Measurements from ENCODE around the gene CRIP1.

The CRIP1 gene

DNA sequence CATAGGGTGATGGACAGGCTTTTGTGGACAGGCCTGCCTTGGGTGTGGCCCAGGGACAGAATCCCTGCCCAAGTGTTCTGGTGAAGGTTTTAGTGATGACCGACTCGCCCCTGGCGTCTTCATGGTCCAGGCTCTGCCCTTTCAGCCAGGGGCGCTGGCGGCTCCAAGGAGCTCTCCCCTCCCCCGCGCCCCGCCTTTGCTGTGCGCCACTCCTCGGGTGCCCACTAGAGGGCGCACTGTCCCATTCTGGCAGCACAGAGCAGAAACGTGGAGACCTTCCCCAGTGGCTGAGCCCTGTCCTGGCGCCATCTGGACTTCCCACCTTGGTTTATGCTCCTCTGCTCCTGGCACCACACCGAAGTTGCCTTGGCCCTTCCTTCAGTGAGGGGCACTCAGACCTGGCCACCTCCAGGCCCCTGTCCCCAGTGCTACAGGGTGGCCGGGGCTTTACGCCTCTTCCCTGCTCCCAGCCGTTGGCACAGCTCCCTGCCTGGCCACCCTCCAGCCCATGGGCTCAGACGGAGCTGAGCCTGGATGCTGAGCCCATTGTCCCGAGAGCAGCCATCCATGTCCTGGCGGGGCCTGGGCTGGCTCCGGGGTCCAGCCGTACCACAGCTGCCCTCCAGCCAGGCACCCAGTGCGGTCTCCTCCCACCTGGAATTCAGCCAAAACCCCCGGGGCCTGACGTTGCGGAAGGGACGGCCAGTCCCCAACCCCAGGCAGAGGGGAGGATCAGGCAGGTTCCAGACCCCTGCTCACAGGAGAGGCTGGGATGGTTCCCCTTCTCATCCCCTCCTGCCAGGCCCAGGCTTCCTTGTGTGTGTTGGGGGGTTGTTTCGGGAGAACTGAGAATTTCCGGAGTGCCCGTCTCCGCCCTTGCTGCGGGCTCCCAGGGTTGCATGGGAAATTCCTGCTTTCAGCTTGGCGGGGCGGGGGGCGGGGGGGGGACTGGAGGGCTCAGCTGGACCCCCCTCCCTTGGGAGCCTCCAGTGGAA lies 5.6 kb upstream of the CRIP1 start:
- peak; percentile 80 to 84 for DNase-seq (ENCODE audit: low read depth in 2 of 2)

DNA sequence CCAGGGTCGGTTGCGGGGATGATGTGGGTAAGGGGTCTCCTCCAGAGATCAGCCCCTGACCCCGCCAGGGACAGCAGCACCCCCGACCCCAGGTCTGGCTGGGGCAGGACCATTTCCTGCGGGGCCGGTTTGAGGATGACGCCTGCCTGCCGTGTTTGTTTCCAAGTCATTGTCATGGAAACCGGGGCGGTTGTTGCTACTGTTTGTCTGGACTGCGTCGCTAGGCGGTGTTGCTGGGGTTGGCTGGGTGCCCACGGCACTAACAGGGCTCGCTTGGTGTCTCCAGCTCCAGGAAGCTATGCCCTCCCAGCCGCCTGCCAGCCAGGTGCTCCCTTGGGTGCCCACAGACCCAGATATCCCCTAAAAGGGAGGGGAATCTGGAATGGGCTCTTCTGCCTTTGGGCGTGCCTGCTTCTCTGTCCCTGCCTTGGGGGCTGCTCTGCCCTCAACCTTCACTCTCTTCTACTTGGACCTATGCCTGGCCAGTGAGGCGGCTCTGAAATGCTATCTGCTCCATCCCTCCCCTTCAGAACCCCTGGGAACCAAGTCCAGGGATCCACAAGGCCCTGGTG lies 4.7 kb upstream of the CRIP1 start:
- peak; percentile 88 for DNase-seq (ENCODE audit: low read depth in 2 of 2)

DNA sequence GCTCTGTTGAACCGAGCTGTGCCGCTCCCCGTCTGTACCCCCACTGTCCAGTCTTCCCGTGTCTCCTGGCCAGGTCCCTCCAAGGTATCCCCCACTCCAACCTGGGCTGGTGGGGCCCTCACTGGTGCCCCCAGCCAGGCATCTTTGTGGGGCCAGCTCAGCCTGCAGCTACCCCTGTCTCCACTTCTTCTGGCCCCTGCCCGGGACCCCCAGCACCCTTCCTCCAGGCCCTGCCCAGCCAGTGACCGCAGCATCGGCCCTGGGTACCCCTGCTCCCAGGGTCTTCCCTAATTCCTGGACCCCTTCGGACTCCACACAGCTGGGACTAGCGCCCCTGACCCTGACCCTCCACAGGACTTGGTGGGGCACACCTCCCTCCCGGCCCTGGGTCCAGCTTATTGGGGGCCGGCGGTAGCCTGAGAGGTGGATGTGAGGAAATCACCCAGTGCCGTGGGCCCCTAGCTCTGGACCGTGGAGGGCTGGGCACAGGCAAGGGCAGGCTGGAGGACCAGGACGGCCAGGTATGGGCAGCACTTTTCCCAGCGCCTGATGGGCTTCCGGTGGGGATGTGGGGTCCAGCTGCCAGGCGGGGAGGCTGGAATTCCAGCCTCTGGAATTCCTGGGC lies 4.1 kb upstream of the CRIP1 start:
- no peak for DNase-seq (ENCODE audit: low read depth in 2 of 2)

DNA sequence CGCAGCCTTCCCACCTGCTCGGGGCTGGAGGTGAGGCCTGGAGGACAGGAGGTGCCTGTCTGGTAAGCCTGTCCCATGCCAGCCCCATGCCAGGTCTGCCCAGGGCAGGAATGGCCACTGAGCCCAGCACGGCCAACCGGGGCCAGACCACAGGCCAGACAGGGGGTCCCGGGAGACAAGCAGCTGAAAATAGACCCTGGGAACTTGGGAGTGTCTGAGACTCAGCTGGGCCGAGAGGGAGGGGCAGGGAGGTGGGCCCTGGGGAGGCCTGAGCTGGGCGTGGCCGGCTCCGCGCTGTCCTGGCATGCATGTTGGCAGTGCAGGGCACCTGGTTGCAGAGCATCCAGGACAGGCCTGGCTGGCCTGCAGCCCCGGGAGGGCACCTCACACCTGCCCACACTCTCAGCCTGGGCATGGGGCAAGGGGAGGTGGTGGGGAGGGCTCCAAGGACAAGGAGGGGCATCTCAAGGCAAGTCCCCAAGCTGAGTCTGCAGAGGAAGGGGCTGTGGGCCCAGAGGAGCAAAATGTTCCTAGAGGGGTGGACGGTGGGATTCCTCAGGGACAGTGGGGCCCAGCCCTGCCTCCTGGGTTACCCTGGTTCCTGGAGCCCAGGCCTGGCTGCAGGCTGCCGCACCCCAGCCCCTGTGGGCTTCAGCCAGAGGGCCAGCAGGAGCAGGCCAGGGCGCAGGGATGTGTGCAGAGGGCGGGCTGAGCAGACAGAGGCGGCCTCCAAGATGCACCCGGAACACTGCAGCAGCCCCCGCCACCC lies 3.2 kb upstream of the CRIP1 start:
- no peak for DNase-seq (ENCODE audit: low read depth in 2 of 2)

DNA sequence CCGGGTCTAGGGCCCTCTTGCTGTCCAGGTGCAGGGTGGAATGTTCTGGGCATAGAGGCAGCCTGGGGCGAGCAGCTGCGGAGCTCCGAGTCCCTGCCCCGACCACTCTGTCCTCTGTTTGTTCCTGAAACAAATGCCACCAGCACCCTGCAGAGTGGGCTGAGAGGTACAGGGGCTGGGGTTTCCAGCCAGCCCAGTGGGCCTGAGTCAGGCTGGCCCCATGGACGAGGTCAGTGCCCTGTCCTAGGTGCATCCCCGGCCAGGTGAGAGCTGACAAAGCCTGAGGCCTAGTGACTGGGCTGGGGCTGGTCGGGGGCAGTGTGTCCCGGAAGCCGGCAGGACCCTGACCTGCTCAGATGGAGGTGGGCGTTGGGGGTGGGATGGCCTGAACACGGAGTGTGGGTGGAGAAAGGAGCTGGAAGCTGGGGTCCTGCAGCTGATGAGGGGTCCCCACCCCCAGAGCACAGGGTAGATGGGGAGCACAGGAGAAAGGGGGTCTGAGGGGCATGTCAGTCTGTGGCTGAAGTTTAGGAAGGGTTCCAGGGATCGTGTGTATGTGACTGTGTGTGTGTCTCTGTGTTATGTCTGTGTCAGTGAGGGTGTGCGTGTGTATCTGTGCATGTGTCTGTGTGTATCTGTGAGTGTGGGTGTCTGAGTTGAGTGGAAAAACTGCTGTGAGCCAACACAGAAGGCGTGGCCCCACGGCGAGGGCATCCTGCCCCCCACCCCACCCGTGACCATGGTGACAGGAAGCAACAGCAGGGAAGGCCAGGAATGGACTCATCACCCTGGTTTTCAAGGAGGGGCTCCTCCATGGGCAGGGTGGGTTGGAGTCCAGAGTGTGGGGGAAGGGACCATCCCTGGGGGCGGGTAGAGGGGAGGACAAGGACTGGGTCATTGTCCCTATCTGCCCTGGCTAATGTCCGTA lies 2.4 kb upstream of the CRIP1 start:
- DNase-seq (ENCODE audit: low read depth in 2 of 2): no peak

DNA sequence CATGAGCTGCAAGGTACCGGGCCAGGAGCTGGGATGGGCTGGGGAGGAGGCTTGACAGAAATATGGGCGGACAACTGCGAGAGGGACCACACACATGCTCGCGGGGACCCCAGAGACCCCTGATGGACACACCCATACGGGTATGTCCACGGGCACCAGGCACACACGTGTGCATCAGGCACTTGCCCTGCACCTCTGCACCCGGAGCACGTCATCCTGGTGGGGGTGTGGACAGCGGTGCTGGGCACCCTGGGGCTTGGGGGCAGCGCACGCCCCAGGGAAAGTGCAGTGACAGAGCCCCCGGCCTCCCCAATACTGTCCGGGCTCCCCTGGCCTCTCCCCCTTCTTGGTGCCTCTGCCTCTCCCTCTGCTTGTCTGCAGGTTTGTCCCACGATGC lies 1.7 kb upstream of the CRIP1 start:
- no peak for DNase-seq (ENCODE audit: low read depth in 2 of 2)

DNA sequence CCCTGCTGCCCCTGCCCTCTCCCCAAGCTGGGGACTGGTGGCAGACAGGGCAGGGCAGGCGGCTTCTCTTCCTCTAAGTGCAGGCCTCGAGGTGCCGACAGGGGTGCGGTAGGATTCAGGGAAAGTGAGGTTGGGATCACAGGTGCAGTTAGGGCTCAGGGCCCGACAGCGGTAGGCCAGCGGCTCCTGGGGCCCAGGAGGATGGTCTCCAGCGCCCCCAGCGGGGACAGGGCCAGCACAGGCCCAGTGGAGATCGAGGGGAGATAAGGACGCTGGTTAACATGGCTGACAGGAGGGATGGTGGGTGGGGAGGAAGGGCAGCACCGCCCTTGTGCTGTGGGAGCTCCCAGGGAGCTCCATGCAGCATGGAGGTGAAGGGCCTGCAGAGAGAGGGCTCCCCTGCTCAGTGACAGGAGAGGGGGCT lies 935 bp upstream of the CRIP1 start:
- no peak for DNase-seq (ENCODE audit: low read depth in 2 of 2)

DNA sequence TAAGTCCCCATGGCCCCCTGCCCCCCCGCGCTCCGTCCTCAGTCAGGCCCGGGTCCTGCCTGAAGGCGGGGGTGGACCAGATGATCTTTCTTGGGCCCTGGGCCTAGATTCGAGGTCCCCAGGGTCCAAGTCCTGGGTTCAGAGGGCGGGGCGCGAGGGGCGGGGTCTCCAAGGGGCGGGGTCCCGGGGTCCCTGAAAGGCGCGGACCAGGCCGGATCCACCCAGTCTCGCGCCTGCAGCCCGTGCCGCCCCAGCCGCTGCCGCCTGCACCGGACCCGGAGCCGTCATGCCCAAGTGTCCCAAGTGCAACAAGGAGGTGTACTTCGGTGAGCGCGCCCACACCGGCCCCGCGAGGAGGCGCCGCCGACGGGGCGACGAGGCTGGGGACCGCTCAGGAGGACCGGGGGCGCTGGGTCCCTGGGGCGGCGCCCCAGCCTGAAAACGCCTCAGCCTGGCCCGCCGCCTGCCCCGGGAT lies 325 bp downstream of the CRIP1 start:
- peak in 1 of 2 donors; percentile 17 for DNase-seq (ENCODE audit: low read depth in 2 of 2)

DNA sequence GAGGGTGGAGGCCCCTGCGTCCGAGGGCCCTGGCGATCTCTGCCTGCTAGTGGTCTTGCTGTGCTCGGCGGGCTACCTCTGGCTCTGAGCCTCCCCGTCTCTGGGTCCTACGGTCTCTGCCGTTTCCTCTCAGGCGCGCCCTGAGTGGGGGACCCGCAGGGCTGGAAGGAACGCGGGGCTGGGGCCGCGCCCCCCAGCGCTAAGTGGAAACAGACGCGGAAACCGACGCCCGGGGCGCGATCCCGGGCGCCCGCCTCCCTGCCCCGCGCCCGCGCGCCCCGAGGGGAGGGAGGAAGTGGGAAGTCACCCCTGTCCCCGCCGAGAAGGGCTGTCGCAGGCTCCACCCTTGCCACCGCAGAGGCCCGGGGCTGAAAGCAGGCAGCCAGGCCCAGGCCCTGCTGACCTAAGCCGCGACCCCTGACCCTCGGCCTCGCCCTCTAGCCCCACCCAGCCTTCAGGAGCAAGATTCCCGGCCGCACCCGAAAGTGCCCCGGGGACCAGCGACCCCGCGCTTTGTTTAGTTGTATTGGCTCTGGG lies 831 bp downstream of the CRIP1 start:
- peak in 1 of 2 donors; percentile 43 for DNase-seq (ENCODE audit: low read depth in 2 of 2)

DNA sequence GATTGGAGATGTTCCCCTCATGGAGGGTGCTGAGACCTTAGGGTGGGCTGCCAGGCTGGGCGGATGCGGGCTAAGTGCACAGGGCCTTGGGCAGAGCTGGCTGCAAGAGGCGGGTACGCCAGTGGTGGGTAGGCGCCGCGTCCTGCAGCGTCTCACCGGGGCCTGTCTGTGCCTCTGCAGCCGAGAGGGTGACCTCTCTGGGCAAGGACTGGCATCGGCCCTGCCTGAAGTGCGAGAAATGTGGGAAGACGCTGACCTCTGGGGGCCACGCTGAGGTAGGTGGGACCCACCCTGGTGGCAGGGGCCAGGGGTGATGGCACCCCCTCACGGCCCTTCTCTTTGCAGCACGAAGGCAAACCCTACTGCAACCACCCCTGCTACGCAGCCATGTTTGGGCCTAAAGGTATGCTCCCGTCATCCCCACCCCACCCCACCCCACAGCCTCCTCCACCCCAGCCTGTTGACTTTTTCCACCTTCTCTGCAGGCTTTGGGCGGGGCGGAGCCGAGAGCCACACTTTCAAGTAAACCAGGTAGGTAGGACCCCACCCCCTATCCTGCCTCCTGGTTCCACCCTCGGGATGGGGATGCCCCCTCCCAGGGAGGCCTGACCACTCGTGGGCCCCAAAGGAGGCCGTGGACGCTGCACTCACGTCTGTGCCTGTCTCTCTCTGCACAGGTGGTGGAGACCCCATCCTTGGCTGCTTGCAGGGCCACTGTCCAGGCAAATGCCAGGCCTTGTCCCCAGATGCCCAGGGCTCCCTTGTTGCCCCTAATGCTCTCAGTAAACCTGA lies 1.5 kb downstream of the CRIP1 start:
- no peak for DNase-seq (ENCODE audit: low read depth in 2 of 2)

DNA sequence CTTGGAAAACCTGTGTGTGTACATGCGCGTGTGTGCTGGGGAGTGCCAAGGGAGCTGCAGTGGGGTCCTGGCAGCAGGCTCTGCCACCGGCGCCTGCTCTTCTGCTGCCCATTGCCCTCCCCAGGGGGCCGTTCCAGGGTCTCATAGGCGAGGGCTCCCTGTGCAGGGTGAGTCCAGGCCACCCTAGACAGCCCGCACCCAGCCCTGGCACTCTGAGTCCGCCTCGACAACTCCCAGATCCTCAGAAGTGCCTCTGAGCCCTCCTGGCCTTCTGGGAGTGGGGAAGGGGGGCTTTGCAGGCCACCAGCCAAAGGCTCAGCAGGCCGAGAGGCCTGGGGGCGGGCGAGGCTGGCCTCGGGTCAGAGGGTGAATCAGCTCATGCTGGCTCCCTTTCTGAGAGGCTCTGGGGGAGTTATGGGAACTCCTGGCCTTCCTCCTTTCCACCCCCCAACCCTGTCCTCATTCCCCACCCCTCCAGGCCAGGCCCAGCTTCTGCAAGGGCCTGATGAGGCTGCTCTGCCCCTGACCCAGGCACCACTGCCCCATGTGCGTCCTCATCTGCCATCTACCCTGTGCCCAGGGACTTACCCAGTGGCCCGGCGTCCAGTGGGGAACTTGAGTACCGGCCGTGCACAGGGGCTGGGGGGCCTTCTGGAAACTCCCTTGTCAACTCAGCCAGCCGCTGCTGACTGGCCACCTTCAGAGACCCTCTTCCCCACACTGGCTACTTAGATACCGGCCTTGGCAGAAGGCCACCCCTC lies 2.3 kb downstream of the CRIP1 start:
- no peak for DNase-seq (ENCODE audit: low read depth in 2 of 2)

DNA sequence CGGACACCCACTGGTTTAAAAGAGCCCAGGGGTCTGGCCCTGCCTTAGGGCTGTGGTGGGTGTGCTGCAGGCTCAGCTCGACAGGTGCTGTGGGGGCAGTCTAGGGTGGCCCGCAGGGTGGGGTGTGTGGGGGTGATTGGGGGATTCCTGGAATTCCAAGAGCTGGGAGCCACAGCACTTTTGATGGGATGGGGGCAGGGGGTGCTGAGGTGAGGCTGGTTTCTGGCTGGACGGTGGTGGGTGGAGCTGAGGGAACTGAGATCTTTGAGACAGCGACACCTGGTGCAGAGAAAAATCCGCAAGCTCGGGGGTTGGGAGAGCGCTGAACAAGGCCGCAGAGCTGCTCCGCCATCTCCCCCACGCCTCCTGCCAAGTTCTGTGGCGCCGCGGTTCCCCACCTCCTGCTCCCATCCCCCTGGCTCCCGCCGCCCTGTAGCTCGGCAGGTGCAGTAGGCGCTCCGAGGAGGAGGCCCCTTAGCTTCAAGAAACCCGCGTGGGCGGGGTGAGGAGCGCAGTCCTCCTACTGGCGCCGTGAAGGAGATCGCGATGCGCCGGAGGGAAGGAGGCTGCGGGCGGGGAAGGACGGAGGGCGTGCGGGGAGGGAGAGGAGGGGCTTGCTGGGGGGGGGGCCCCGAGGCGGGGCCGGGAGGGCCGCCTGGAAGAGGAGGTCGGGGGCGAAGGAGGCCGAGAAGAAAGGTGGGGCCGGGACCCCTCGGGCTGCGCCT lies 3.0 kb downstream of the CRIP1 start:
- peak; percentile 73 to 81 for DNase-seq (ENCODE audit: low read depth in 2 of 2)

DNA sequence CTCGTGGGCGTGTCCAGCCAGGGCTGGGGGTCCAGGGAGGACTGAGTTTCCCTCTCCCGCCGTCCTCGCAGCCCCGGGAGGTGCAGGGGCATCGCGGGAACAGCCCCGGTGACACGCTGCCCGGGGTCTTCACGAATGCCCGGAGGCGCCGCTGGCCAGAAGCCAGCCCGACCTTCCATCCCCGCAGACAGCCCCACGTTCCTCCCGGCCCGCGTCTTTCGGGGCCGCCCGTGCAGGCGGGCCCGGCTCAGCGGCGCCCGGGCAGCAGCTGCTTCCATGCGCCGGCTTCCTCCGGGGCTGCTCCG lies 3.5 kb downstream of the CRIP1 start:
- DNase-seq (ENCODE audit: low read depth in 2 of 2): no peak

DNA sequence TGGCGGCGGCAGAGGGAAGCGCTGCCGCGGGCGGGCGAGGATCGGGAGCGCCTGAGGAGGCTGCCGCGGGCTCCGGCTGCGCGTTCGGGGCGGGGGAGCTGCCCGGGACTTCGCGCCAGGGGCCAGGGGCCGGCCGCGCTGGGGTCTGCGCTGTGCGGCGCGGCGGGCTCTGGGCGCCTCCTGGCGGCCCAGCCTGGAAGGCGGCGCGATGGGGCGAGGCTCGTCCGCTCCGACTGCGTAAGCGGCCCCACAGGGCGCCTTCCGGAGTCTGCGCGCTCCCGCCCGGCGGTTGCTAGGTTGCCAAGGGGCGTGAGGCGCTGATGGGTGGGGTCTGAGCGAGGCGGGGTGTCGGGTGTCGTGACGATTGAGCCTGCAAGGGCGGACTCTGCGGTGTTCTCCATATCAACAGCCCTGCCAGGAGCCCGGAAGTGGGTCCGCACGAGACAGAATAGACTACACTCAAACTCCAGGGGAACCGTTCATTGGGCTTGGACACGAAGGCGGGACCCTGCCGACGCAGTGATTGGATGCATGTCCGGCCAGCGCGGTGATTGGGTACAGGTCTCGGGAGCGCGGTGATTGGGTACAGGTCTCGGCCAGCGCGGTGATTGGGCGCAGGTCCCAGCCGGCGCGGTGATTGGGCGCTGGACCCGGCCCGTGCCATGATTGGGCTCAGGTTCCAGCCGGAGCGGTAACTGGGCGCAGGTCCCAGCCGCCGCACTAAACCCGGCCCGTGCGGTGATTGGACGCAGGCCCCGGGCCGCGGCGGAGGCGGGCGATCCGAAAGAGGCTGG lies 4.1 kb downstream of the CRIP1 start, which contains the start of gene TEDC1:
Gene TEDC1 (plus strand): TSS at position 675 of the 794 bp plus-strand sequence. CDS start 130 bp downstream, outside the sequence.
- peak; percentile 99 for DNase-seq (ENCODE audit: low read depth in 2 of 2)

DNA sequence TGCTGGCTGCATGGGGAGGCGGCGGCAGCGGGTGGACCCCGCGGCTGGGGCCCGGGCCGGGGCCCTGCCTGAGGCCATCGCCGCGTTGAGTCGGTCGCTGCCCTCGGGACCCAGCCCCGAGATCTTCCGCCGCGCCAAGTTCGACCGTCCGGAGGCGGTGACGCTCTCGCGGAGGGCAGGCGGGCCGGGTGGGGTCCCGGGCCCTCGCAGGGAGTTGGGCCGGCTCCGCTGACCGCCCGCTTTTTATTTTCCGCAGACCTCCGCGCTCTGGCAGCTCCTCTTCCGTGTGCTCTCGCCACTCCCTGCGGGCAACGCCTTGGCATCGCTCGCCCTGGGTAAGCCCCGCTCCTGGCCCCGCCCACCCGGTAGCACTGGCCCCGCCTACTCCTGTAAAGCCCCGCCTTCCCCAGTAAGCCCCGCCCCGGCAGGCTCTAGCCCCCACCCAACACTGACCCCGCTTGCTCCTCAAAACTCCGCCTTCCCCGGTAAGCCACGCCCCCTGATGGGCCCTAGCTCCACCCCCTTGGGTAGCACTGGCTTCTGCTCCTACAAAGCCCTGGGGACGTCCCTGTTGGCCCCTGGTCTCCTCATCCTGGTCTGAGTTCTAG lies 4.8 kb downstream of the CRIP1 start:
- DNase-seq (ENCODE audit: low read depth in 2 of 2): peak; percentile 84

DNA sequence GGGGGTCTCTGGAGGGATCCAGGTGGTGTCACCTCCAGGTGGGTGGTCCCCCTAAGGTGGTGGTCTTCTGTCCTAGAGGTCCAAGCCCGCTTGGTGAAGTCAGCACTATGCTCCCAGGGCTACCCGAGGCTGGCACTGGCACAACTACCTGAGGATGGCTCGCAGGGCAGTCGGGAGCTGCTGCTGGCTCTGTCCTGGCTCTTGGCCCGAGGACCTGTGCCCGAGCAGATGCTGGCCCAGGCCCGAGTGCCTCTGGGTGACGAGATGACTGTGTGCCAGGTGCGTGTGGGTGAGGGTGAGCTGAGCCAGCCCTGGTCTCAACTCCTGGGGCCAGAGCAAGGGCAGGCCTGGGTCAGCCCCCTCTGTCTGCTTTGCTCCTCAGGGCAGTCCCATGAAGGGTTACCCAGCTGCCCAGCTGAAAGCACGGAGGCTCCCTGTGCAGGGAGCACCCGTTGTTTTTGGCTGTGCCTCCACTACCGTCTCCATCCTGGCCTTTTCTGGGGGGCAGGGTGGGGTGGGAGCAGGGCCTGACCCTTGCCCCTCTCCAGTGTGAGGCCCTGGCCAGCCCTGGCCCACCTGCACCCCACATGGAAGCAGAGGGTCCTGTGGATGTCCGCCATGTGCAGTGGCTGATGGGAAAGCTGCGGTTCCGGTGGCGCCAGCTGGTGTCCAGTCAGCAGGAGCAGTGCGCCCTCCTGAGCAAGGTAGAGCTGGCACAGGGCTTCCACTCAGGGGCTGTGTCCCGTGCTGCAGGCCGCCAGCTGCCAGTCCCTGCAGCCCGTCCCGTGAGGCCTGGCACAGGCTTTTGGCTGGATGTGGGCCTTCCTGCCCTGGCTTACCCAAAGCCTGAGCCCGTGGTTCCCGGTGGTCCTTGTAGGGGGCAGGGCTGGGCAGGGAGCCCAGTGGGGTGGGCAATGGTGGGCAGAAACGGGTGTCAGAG lies 5.6 kb downstream of the CRIP1 start:
- no peak for DNase-seq (ENCODE audit: low read depth in 2 of 2)
